Activated T-cell treated with anti-CD3 and anti-CD28 coated beads, Interleukin-2, amount 50 U/mL, for 4 hours (primary cell): ENCODE results near the gene SFXN2. TPM values are rescaled to one million over a fixed set of nuclear protein-coding genes. Genes with fewer than 3 reads are reported as not detected.
"Not testable (repeated sequence)": the region's sequence is repeated elsewhere in the genome, so short reads cannot be mapped to it uniquely, and the experiment has no call there.

Experiments used
- ATAC-seq, 2 donors: fragments of 200-7000 bp; cut with Tn5 transposase; one replicate each; pipeline ENCODE4 v1.10.0; 2021
- DNase-seq: peaks from one replicate; pipeline ENCODE4 v3.0.0-alpha.2; 2020
- H3K27me3 Mint-ChIP-seq: one replicate; pipeline ENCODE4 v1.8.0; 2021; ENCODE audit warnings: low read depth, mixed read lengths
- H3K36me3 Mint-ChIP-seq: one replicate; pipeline ENCODE4 v1.8.0; 2022; ENCODE audit warnings: mixed read lengths; ENCODE audit not compliant: insufficient read depth
- H3K4me1 Mint-ChIP-seq: one replicate; pipeline ENCODE4 v1.8.0; 2021; ENCODE audit warnings: low read depth, mixed read lengths
- H3K4me3 Mint-ChIP-seq: one replicate; pipeline ENCODE4 v1.8.0; 2021; ENCODE audit warnings: mild to moderate bottlenecking, moderate library complexity, mixed read lengths
- H3K9me3 Mint-ChIP-seq: one replicate; pipeline ENCODE4 v1.8.0; 2021; ENCODE audit warnings: mixed read lengths
- total RNA-seq, 3 donors: library from RNA; stranded (reverse); gene quantifications; one replicate each; pipeline ENCODE4 v1.2.1, GENCODE V29; 2021

SFXN2 gene
- total RNA-seq = 10 to 100 TPM; 29.0 to 33.7 (median 31.2) TPM

GRCh38 chr10:102714621-102715455 lies at the start of gene SFXN2:
TSS of gene SFXN2 (plus strand) at chr10:102714636. CDS start at chr10:102726637, 12,001 bp downstream.
- Mint-ChIP-seq H3K4me3 (peak within 1 kb of the TSS; percentile 95), H3K4me1 (peaks cover 55% of the 10 kb centered on the region), H3K9me3 (no peaks in the 10 kb centered on the region), H3K27me3 (no peaks in the 10 kb centered on the region), H3K36me3 (peaks cover 13% of the 10 kb centered on the region)
- peak; percentile 12 for ATAC-seq
- peak; percentile 44 for DNase-seq

DNA sequence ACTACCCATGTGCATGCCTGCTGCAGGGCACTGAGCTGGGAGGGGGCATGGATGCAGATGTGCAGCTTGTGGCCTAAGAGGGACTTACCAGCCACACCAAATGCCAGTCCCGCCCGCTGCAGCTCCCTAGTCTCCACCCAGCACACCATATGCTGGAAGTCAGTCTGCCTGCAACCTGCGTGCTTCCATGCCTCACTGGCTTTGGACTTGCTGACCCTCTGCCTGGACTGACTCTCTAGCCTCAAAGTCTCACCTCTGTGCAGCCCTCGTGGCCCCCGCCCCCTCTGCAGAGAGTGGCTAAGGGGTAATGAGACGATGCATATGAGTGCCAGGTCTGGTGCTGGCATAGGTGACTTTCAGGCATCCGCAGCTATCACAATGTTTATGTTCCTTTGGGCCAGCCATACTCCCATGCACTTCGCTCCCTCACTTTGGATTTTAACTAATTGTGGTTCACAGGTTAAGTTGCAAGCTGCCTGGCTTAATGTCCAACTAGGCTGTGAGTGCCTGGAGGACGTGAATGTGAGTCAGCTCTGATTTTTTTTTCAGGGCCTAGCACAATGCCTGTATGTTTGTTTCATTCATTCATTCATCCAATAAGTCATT lies 48.4 kb upstream of the SFXN2 start:
- no peaks in the 10 kb centered on the region for H3K27me3 Mint-ChIP-seq
- no peak for DNase-seq
- ATAC-seq = no peak

GRCh38 chr10:102667411-102667810 lies 47.0 kb upstream of the SFXN2 start:
- not testable (repeated sequence) for H3K9me3 Mint-ChIP-seq, H3K27me3 Mint-ChIP-seq, H3K36me3 Mint-ChIP-seq, DNase-seq, H3K4me3 Mint-ChIP-seq, ATAC-seq
- peaks cover 12% of the 10 kb centered on the region for H3K4me1 Mint-ChIP-seq

More for the DNA sequence above, 48.4 kb upstream of the SFXN2 start:
- Mint-ChIP-seq H3K4me3 (no peak overlapping the region), H3K4me1 (peaks cover 23% of the 10 kb centered on the region), H3K9me3 (no peaks in the 10 kb centered on the region), H3K36me3 (no peaks in the 10 kb centered on the region)

DNA sequence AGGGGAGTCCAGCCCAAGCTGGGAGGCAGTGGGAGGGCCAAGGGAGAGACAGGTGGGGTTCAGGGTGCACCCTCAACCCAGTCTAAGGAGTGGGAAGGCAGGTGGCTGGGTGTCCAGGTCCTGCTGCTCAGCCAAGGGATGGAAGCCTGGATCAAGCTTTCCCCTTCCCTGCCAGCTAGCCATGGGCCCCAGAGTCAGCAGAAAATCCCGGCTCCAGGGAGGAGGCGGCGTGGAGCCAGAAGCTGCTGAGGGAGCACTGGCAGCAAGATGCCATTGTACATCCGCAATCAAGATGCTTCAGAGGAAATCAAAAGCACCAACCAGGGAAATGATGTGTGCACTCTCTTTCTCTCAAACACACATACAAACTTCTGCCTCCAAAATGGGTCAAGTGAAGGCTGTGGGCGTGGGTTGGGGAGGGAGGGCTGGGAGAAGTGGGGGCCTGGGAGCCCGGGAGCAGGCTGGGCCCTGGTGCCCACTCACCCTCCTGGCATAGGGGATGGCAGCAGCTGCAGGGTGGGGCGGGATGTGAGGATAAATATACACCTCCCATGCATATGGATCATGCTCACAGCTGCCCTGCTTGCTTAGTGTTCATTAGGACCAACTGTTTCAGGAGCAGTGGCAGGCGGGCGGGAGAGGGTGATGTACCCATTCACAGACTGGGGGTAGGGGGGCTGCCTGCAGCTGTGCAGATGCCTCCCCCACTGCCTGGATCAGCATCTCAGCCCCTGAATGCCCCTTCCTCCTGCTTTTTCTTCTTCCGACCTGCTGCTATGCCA lies 45.9 kb upstream of the SFXN2 start:
- peaks cover 19% of the 10 kb centered on the region for H3K4me1 Mint-ChIP-seq
- H3K9me3 Mint-ChIP-seq = no peaks in the 10 kb centered on the region
- H3K27me3 Mint-ChIP-seq = no peaks in the 10 kb centered on the region
- H3K4me3 Mint-ChIP-seq = no peak overlapping the region
- ATAC-seq (no peak), DNase-seq (no peak)
- H3K36me3 Mint-ChIP-seq = no peaks in the 10 kb centered on the region

GRCh38 chr10:102669206-102670064 lies 45.0 kb upstream of the SFXN2 start:
- ATAC-seq (no peak), DNase-seq (no peak)
- Mint-ChIP-seq H3K4me1 (peaks cover 27% of the 10 kb centered on the region), H3K27me3 (no peaks in the 10 kb centered on the region), H3K36me3 (no peaks in the 10 kb centered on the region), H3K9me3 (no peaks in the 10 kb centered on the region), H3K4me3 (no peak overlapping the region)

DNA sequence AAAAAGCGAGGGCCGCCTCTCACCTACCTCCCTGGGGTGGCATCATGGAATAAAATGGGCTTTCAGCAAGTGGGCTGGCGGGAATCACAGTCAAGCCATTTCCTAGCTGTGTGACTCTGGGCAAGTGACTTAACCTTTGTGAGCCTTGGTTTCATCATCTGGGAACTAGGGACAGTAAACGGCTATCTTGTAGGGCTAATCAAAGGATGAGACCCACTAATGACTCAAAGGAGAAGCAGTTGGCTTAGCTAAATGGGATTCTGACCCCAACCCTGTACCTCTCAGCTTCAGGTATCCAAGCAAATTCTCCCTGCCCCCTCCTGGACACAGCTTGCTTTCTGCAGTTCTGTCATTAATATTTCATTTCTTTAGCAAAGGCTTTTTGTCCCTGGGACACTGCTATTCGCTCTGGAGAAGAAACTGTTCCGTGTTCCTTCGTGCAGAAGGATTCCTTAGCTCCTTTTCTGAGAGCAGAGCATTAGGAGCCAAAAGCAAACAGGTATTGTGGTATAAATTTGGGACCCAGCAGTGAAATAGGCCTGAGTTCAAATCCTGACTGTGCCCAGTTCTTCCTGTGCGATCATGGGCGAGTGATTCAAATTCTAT lies 44.3 kb upstream of the SFXN2 start:
- ATAC-seq (no peak), DNase-seq (no peak)
- no peak overlapping the region for H3K4me3 Mint-ChIP-seq
- no peaks in the 10 kb centered on the region for H3K9me3 Mint-ChIP-seq
- H3K36me3 Mint-ChIP-seq = no peaks in the 10 kb centered on the region
- peaks cover 35% of the 10 kb centered on the region for H3K4me1 Mint-ChIP-seq
- H3K27me3 Mint-ChIP-seq = no peaks in the 10 kb centered on the region

- Mint-ChIP-seq H3K4me1 (peaks cover 42% of the 10 kb centered on the region), H3K36me3 (no peaks in the 10 kb centered on the region), H3K9me3 (no peaks in the 10 kb centered on the region), H3K4me3 (no peak overlapping the region), H3K27me3 (no peaks in the 10 kb centered on the region)
- no peak for ATAC-seq
- no peak for DNase-seq
Observed at GRCh38 chr10:102670871-102671434, 43.5 kb upstream of the SFXN2 start.

GRCh38 chr10:102673236-102673818 lies 41.1 kb upstream of the SFXN2 start:
- H3K4me1 Mint-ChIP-seq = peaks cover 48% of the 10 kb centered on the region
- no peaks in the 10 kb centered on the region for H3K9me3 Mint-ChIP-seq
- DNase-seq = no peak

GRCh38 chr10:102673819-102674511 lies 40.5 kb upstream of the SFXN2 start:
- no peaks in the 10 kb centered on the region for H3K27me3 Mint-ChIP-seq
- H3K36me3 Mint-ChIP-seq = no peaks in the 10 kb centered on the region
- DNase-seq (peak; percentile 50), ATAC-seq (peak; percentile 94 to 96)
- peaks cover 51% of the 10 kb centered on the region for H3K4me1 Mint-ChIP-seq
- peak overlapping the region; percentile 63 for H3K4me3 Mint-ChIP-seq
- H3K9me3 Mint-ChIP-seq = no peaks in the 10 kb centered on the region

More at GRCh38 chr10:102673236-102673818, 41.1 kb upstream of the SFXN2 start:
- Mint-ChIP-seq H3K4me3 (peak overlapping the region; percentile 63), H3K36me3 (no peaks in the 10 kb centered on the region), H3K27me3 (no peaks in the 10 kb centered on the region)
- no peak for ATAC-seq

DNA sequence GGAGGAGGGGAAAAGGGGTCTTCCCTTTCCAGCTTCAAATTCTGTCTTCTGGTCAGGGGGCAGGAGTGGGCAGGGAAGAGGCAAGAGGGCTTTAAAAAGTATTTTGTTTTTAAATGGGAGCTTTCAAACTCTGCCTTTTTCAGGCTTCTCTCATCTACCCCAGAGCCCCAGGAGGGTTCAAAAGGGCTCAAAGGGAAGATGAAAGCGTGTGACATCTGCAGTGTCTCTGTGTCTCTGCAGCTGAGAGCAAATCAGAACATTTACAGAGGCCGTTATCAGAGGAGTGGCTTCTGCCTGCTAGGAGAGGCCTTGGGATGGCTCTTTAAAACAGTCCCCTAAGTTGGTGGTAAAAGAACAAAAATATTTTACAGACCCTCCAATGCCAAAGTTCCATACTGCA lies 39.9 kb upstream of the SFXN2 start:
- ATAC-seq (peak; percentile 19 to 26), DNase-seq (no peak)
- H3K36me3 Mint-ChIP-seq = no peaks in the 10 kb centered on the region
- peaks cover 53% of the 10 kb centered on the region for H3K4me1 Mint-ChIP-seq
- H3K27me3 Mint-ChIP-seq = no peaks in the 10 kb centered on the region
- peak overlapping the region; percentile 63 for H3K4me3 Mint-ChIP-seq
- H3K9me3 Mint-ChIP-seq = no peaks in the 10 kb centered on the region

DNA sequence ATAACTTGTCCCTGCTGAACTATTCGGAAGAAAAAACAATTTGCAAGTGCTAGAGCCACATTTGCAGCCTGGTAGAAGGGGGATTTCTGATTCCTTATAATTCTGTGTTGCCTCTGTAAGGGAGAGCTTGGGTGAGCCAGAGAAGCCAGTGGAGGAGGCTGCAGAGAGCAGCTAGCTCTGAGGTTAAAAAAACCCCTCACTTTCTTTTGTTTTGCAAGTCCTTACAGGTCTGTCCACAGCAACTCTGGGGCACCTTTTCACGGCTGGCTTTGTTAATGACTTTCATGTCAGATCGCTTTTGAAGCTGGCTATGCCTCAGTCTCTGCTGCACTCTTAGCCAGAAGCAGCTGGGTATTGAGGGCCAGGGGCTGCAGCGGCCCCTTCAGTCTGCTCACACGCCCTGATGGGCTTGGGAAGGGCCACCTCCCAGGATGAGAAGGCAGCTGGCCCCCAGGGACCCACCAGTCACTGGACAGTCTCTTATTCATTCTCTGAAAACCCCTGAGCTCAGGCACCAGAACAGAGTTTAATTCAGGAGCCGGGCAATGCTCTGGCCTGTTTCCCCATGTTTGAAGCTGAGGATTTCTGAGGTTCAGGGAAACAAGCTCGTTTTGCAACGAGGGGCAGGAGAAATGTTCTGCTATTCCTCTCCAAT lies 39.3 kb upstream of the SFXN2 start:
- H3K4me3 Mint-ChIP-seq = peak overlapping the region; percentile 63

More for the DNA sequence above, 39.3 kb upstream of the SFXN2 start:
- H3K4me1 Mint-ChIP-seq = peaks cover 53% of the 10 kb centered on the region
- no peak for DNase-seq
- ATAC-seq = no peak
- H3K36me3 Mint-ChIP-seq = no peaks in the 10 kb centered on the region
- H3K27me3 Mint-ChIP-seq = no peaks in the 10 kb centered on the region
- no peaks in the 10 kb centered on the region for H3K9me3 Mint-ChIP-seq
